Activated CD4-positive, CD25-positive, alpha-beta regulatory T cell (primary cell): ENCODE results near the gene FUOM.
"Not testable (repeated sequence)": the region's sequence is repeated elsewhere in the genome, so short reads cannot be mapped to it uniquely, and the experiment has no call there.

ENCODE experiments used
- DNase-seq, 4 experiments: peaks; one replicate each; lab custom pipeline; 2025; lab: John Stamatoyannopoulos, UW

FUOM gene

DNA sequence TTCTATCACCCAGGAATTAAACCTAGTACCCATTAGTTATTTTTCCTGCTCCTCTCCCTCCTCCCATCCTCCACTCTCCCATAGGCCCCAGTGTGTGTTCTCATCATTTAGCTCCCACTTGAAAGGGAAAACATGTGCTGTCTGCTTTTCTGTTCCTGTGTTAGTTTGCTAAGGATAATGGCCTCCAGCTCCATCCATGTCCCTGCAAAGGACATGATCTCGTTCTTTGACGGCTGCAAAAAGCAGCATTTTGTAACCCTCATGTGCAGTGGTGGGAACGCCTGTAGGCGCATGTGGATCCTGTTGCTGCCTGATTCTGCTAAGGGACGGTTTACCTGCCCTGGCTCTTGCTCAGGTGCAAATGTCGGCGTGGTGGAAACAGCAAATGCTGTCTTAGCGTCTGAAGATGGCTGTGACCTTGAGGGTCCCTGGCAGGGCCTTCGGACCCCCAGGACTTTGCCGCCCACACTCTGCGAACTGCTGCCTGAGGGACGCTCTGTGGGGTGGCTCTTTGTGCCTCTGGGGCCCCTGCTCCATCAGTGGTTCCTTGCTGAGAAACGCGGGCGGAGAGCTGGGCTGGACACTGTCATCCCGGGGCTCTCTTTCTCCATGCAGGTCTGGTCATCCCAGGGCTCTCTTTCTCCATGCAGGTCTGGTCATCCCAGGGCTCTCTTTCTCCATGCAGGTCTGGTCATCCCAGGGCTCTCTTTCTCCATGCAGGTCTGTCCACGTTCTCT lies 30.6 kb upstream of the FUOM start:
- DNase-seq, result no peak

DNA sequence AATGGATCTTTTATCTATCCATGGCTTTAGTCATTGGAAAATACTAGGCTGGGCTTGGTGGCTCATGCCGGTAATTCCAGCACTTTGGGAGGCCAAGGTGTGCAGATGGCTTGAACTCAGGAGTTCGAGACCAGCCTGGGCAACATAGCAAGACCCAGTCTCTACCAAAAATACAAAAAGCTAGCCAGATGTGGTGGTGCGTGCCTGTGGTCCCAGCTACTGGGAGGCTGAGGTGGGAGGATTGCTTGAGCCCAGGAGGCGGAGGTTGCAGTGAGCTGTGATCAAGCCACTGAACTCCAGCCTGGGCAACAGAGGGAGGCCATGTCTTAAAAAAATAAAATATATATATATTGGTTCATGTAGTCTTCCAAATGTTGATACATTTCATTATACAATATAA lies 29.1 kb upstream of the FUOM start:
- not testable (repeated sequence) for DNase-seq

DNA sequence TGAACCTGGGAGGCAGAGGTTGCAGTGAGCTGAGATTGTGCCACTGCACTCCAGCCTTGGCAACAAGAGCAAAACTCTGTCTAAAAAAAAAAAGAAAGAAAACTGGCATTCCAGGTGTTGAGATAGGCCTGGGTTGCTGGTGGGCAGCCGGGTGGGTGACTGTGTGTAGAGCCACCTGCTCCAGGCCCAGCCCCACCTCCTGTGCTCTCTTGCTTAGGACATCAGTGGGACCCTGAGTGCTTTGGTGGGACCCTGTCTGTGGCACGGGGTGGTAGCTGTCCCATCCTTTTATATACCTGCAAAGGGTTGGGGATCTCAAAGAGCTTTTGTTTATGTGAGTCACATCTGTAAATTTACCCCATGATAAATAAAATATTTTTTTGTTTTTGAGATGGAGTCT lies 27.4 kb upstream of the FUOM start:
- DNase-seq, result no peak

DNA sequence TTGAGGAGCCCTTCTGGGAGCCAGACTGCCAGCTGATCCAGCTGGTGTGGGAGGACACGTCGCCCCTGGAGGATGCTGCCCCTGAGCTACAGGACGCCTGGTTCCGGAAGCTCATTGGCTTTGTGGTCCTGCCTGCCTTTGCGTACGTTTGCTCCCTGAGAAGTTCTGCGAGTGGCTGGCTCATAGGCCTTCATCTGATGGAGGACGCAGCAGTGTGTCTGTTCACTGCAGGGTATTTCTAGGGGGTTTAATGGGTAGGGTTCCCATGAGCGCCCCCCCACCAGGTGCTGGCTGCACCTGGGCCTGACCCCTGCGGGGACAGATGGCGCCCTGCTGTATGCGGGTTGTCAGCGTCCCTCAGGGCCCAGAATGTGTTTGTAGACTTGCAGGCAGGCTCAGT lies 26.3 kb upstream of the FUOM start:
- DNase-seq, result no peak

- no peak for DNase-seq
Measured at GRCh38 chr10:133383551-133383950, 25.7 kb upstream of the FUOM start.

DNA sequence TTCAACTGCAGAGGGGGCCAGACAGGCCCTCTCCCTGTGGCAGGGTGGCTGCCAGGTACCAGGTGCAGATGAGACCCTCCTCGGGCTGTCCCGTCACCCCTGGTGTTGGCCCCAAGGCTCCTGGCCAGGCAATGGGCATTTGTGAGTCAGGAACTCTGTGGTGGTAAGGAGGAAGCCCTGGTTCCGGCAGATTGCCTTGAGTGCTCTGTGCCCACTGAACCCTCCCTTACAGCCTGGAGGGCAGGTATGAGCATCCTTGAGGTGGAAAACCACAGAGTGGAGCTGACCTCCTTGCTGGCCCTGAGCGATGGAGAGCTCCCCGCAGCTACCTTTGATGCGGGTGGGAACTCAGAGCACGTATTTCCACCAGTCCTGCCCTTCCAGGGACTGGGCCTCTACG lies 23.2 kb upstream of the FUOM start:
- DNase-seq, result no peak

DNA sequence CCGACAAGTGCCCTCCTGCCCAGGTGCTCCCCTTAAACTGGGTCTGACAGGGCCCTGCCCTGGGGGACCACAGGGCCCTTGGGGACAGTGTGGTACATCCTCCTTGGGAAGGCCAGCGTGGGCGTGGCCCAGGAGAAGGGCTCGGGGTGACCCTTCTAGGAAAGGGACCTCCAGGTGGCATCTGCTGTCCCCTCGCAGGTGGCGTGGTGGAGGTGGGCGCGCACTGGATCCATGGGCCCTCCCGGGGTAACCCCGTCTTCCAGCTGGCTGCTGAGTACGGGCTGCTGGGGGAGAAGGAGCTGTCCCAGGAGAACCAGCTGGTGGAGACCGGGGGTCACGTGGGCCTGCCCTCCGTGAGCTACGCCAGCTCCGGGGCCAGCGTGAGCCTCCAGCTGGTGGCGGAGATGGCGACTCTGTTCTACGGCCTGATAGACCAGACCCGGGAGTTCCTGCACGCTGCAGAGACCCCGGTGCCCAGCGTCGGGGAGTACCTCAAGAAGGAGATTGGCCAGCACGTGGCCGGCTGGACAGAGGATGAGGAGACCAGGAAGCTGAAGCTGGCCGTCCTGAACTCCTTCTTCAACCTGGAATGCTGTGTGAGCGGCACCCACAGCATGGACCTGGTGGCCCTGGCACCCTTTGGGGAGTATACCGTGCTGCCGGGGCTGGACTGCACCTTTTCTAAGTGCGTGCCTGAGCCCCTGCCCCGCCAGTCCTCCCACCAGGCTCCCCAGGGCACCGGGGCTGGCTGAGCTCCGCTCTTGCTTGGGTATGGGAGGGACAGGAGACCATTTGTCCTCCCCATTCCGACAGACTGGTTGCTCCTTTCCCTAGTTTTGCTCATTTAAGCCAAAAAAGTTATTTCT lies 22.2 kb upstream of the FUOM start:
- DNase-seq, result no peak

DNA sequence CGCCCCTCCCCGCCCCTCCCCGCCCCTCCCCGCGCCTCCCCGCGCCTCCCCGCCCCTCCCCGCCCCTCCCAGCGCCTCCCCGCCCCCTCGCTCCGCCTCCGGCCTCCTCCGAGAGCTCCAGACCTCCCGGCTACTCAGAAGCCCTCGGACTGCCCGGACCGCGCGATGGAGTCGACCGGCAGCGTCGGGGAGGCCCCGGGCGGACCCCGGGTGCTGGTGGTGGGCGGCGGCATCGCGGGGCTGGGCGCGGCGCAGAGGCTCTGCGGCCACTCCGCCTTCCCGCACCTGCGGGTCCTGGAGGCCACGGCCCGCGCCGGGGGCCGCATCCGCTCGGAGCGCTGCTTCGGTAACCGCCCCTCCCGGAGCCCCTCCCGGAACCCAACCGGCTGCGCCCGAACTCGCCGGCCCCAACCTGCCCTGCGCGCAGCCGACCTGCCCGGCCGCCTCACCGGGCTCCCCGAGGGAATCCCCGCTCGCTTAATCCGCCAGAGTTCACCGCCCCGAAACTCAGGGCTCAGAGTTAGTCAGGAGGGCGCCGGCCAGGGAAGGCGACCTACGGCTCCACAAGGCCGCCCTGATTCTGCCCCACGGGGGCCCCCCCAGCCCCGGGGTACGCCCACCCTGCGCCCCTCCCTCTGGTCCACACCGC lies 21.5 kb upstream of the FUOM start, which contains the start of gene PAOX:
Gene PAOX, plus strand, starts transcription at position 111 of the 649 bp plus-strand sequence. Its CDS starts 55 bp downstream, at position 166.
- peak in 1 of 4 experiments; percentile 20 for DNase-seq

DNA sequence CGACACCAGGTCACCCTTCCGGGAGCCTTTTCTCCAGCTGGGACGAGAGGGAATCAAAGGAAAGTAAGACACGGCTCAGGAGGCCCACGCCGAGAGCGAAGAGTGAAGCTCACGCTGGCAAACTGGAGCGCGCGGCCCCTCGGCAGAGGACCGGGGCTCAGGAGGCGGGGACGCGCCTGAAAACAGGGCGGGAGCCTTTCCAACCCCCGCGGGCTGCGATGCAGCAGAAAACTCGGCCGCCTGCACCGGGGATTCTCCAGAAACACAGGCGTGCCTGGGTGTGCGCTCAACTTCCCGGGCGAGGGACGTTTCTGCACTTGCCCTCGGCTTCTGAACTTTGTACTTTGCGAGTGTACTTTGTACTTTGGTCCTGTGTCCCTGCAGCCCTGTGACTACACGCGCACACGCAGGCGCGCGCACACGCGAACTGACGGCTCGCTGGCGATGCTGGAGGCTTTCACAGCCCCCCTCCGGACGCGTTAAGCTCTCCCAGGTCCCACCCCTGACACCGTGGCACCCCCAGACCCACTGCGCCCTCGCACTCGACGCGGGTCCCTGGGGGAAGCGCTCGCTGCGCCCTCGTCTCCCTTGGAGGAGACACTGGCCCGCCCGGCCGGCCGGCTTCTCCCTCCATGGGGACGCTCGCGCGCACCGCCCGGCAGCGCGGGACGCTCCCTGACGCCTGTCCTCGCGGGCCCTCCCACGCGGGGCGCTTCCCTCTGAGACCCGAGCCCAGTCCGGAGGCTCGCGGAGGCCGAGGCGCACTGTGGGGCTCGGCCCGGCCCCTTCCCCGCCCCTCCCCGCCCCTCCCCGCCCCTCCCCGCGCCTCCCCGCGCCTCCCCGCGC lies 20.7 kb upstream of the FUOM start:
- DNase-seq, result peak in 2 of 4 experiments; percentile 23 to 50

GRCh38 chr10:133377818-133378250 lies 20.0 kb upstream of the FUOM start:
- DNase-seq, result no peak

DNA sequence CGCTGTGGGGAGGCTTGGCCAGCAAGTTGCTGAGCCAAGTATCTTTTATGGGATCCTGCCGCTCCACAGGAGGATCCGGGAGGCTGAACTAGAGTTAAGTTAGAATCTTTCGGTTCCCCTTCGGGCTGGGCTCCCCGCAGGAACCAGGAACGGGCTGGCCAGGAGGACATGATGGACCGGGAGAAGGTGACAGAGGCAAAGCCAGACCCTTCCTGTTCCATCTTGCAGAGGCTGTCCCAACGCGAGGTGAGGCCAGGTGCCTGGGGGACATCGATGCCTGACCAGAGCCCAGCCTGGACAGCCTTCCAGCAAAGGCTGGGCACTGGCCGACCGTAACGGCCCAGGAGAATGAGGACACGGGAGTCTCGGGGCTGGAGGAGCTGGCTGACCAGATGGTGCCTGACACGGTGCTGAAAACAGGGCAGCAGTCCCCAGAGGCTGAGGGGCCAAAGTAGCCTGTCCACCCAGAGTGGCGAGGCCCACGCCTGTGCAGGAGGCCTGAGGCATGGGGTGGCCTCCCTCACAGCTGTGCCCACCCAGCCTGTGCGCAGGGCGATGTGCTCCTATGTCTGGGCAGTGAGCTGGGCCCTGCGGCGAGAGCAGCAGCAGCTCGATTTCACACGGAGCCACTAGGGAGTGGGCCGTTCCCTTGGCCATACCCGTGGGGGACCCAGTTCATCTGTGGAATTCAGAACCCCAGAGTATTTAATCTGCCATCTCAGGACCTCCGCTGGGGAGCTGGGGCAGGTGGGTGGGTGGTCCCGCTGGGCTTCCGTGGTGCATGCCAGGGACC lies 19.4 kb upstream of the FUOM start:
- no peak for DNase-seq

- DNase-seq, result not testable (repeated sequence)
Measured at GRCh38 chr10:133376183-133376582, 18.4 kb upstream of the FUOM start.

GRCh38 chr10:133375357-133376115 lies 17.7 kb upstream of the FUOM start:
- DNase-seq, result no peak

- peak; percentile 83 to 91 (median 88) for DNase-seq
Measured at GRCh38 chr10:133373174-133374090, 15.6 kb upstream of the FUOM start, which contains the start of gene ECHS1. TSS of gene ECHS1 (minus strand) at chr10:133373354. CDS start at chr10:133373333, 21 bp downstream.

- DNase-seq, result no peak
Measured at GRCh38 chr10:133372507-133372906, 14.7 kb upstream of the FUOM start.

DNA sequence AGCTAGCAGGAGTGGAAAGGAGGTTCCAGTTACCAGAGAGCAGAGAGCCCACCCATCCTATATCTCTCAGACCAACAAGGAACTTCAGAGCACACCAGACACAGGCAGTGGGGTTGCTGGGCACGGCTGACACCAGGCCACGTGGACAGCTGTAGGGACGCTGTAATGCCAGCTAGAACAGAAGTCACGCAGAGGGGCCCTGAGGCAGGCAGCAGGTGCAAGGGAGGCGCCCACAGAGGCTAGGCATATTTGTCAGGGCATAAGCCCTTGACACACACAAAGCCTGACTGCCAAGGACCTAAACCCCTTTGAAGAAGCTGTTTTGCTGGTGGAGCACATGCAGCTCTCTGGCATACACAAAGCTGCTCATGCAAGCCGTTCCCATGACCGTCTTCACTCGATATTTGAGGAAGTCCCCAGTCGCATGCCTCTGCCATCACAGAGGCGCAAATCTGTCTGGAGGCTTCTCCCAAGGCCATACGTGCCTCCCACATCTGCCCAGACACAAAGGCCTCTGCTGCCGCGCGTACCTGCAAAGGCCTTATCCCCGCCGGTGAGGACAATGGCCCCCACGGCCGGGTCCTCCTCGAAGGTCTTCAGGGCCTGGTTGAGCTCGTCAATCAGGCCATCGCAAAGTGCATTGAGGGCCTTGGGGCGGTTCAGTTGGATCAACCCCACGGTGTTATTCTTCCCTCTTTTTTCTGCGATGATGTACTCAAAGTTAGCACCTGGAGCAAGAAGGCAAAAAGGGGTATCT lies 12.4 kb upstream of the FUOM start:
- DNase-seq, result no peak

- DNase-seq, result no peak
Measured at GRCh38 chr10:133368153-133368552, 10.3 kb upstream of the FUOM start.

DNA sequence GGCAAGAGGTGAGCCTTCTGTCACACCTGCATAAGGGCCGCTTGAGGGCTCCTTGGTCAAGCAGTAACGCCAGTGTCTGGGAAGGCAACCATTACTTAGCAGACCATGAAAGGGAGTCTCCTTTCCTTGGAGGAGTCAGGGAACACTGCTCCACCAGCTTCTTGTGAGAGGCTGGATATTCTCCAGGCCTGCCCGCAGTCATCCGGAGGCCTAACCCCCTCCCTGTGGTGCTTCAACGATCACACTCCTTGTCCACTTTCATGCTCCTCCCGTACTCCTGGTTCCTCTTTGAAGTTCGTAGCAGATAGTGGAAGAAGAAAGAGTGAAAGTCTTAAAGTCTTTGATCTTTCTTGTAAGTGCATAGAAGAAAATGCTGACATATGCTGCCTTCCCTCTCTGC lies 9.6 kb upstream of the FUOM start:
- DNase-seq, result not testable (repeated sequence)
